Stimulated activated CD8-positive, alpha-beta memory T cell treated with anti-CD3 and anti-CD28 coated beads, Interleukin-12 subunit alpha, Interleukin-12 subunit beta, amount 100 ng/mL, for 24 hours (primary cell): ENCODE data around the gene VIPR2.
"Not testable (repeated sequence)": the region's sequence is repeated elsewhere in the genome, so short reads cannot be mapped to it uniquely, and the experiment has no call there.

Experiments used
- DNase-seq: peaks from one replicate; pipeline ENCODE4 v3.0.0-alpha.2; 2020; ENCODE audit errors: extremely low read depth

VIPR2 gene

GRCh38 chr7:159091480-159092475 is 52.9 kb downstream of the VIPR2 start:
- DNase-seq, result no peak

- DNase-seq, result no peak
Measured at GRCh38 chr7:159091041-159091440, 53.6 kb downstream of the VIPR2 start.

- DNase-seq, result no peak
Measured at GRCh38 chr7:159088016-159088865, 56.4 kb downstream of the VIPR2 start.

- DNase-seq, result no peak
Measured at GRCh38 chr7:159086301-159086925, 58.3 kb downstream of the VIPR2 start.

- DNase-seq, result no peak
Measured at GRCh38 chr7:159084069-159084801, 60.4 kb downstream of the VIPR2 start.

- DNase-seq, result no peak
Measured at GRCh38 chr7:159083698-159084068, 61.0 kb downstream of the VIPR2 start.

GRCh38 chr7:159083001-159083697 is 61.5 kb downstream of the VIPR2 start:
- DNase-seq, result no peak

GRCh38 chr7:159082075-159082474 is 62.6 kb downstream of the VIPR2 start:
- not testable (repeated sequence) for DNase-seq

- no peak for DNase-seq
Measured at GRCh38 chr7:159078911-159079270, 65.8 kb downstream of the VIPR2 start.

- DNase-seq, result no peak
Measured at GRCh38 chr7:159078193-159078910, 66.3 kb downstream of the VIPR2 start.

- DNase-seq, result no peak
Measured at GRCh38 chr7:159076333-159076732, 68.3 kb downstream of the VIPR2 start.

GRCh38 chr7:159075563-159076238 is 69.0 kb downstream of the VIPR2 start:
- no peak for DNase-seq

- no peak for DNase-seq
Measured at GRCh38 chr7:159071260-159071659, 73.4 kb downstream of the VIPR2 start.

- DNase-seq, result no peak
Measured at GRCh38 chr7:159070431-159071148, 74.1 kb downstream of the VIPR2 start.

GRCh38 chr7:159068893-159069448 is 75.7 kb downstream of the VIPR2 start:
- DNase-seq, result no peak

- DNase-seq, result no peak
Measured at GRCh38 chr7:159068488-159068811, 76.2 kb downstream of the VIPR2 start.

GRCh38 chr7:159067576-159068487 is 76.8 kb downstream of the VIPR2 start:
- no peak for DNase-seq
